Thyroid gland (tissue), 4 donors: Measurements from ENCODE around the gene CHRNG. TPM values are rescaled to one million over a fixed set of nuclear protein-coding genes. Genes with fewer than 3 reads are reported as not detected.

Source experiments
- DNase-seq, 2 donors: peaks; one replicate each; pipeline ENCODE4 v3.0.0-alpha.2; 2019
- H3K27ac ChIP-seq, 3 donors: fragments of 200-600 bp; sonication (generic); 1 replicate in 2 of 3; 2 replicates in 1 of 3; pipeline ENCODE4 v1.5.1; 2016 to 2019; ENCODE audit warnings: mild to moderate bottlenecking in 1 of 3, moderate library complexity in 1 of 3
- H3K27me3 ChIP-seq: fragments of 200-600 bp; sonication (generic); one replicate; pipeline ENCODE4 v1.5.1; 2019
- H3K36me3 ChIP-seq, 2 donors: fragments of 200-600 bp; sonication (generic); one replicate each; pipeline ENCODE4 v1.5.1; 2016 to 2019
- H3K4me1 ChIP-seq, 2 donors: fragments of 200-600 bp; sonication (generic); one replicate each; pipeline ENCODE4 v1.5.1; 2017 to 2019
- H3K4me3 ChIP-seq, 3 donors: fragments of 200-600 bp; sonication (generic); replicated peaks in 1 of 3; 1 replicate in 2 of 3; 2 replicates in 1 of 3; pipeline ENCODE4 v1.5.1; 2016; ENCODE audit warnings: mild to moderate bottlenecking in 1 of 3
- H3K9me3 ChIP-seq: fragments of 200-600 bp; sonication (generic); one replicate; pipeline ENCODE4 v1.5.1; 2017
- POLR2A ChIP-seq, 2 donors: fragments of 450-650 bp; IDR thresholded peaks; one replicate each; pipeline ENCODE4 v1.6.1; 2017; ENCODE audit warnings: antibody characterized with exemption in 2 of 2, mild to moderate bottlenecking in 2 of 2, moderate library complexity in 1 of 2
- WGBS, 2 donors: methylation state at CpG; one replicate each; pipeline ENCODE4 v1.1.5; 2017; 5-methylcytosine and 5-hydroxymethylcytosine counted together
- intact Hi-C: fragments of 100-400 bp; cut with DNase I; formaldehyde crosslinking; loops from one replicate; pipeline ENCODE4 v1.15.1; 2023
- total RNA-seq, 4 donors: library from RNA; depleted of rRNA; stranded (reverse); fragments of >200 nt; gene quantifications; one replicate each; pipeline ENCODE4 v1.2.3, GENCODE V29; 2016
- TF ChIP-seq, protein P1 (sequence below), 6 experiments: fragments of 200-600 bp in 3 of 6; fragments of 450-650 bp in 3 of 6; sonication (generic) in 3 of 6; IDR thresholded peaks; one replicate each; pipeline ENCODE4 v1.5.1; 2016 to 2019; ENCODE audit warnings: antibody characterized with exemption in 6 of 6, mild to moderate bottlenecking in 2 of 6, inconsistent platforms in 1 of 6, moderate library complexity in 1 of 6

CHRNG gene
- total RNA-seq, 4 donors from 2014 or later, result not detected

DNA sequence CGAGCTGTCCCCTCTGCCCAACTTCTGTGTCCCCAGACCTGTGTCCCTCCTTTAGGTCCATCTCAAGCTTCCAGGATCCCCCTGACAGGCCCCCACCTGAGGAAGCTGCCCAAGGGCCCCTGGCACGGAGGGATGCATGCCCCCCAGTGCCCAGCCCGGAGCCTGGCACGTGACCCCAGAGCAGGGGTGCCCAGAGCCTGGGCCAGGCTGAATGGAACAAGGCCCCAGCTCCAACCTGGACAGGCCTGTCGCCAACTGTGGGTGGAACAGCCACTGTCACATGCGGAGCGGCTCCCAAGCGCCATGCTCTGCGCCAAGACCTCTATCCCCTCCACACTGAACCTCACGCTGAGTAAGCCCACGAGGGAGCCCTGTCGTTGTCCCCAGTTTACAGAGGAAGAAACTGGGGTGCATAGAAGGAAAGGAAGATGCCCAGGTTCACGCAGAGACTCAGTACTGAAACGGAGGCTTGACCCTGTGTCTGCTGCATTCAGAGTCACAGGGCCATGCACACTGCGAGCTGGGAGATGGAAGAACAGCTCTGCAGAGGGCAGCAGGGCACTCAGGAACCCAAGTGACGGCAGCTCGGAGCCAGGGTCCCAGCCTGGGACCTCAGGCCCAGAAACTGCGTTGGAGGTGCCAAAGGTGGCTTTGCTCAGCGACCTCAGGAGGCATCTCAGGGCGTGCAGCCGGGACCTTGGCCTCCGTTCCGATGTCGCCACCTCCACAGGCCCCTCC lies 46.4 kb upstream of the CHRNG start:
- Histone ChIP-seq H3K9me3 (no peaks in the 10 kb centered on the region), H3K36me3 (no peaks in the 10 kb centered on the region), H3K27ac (no peak overlapping the region), H3K4me1 (no peaks in the 10 kb centered on the region), H3K27me3 (no peaks in the 10 kb centered on the region), H3K4me3 (no peak overlapping the region)
- intact Hi-C loops, result no loop called here
- no peak for DNase-seq
- WGBS, 2 donors, result 86 to 91% methylated on average over 21 of the region's 24 CpGs
- TF ChIP-seq, protein P1, sequence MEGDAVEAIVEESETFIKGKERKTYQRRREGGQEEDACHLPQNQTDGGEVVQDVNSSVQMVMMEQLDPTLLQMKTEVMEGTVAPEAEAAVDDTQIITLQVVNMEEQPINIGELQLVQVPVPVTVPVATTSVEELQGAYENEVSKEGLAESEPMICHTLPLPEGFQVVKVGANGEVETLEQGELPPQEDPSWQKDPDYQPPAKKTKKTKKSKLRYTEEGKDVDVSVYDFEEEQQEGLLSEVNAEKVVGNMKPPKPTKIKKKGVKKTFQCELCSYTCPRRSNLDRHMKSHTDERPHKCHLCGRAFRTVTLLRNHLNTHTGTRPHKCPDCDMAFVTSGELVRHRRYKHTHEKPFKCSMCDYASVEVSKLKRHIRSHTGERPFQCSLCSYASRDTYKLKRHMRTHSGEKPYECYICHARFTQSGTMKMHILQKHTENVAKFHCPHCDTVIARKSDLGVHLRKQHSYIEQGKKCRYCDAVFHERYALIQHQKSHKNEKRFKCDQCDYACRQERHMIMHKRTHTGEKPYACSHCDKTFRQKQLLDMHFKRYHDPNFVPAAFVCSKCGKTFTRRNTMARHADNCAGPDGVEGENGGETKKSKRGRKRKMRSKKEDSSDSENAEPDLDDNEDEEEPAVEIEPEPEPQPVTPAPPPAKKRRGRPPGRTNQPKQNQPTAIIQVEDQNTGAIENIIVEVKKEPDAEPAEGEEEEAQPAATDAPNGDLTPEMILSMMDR (IDR thresholded peaks at IDR 0.05), result no peak
- no peak for TF ChIP-seq POLR2A (IDR thresholded peaks at IDR 0.05)

DNA sequence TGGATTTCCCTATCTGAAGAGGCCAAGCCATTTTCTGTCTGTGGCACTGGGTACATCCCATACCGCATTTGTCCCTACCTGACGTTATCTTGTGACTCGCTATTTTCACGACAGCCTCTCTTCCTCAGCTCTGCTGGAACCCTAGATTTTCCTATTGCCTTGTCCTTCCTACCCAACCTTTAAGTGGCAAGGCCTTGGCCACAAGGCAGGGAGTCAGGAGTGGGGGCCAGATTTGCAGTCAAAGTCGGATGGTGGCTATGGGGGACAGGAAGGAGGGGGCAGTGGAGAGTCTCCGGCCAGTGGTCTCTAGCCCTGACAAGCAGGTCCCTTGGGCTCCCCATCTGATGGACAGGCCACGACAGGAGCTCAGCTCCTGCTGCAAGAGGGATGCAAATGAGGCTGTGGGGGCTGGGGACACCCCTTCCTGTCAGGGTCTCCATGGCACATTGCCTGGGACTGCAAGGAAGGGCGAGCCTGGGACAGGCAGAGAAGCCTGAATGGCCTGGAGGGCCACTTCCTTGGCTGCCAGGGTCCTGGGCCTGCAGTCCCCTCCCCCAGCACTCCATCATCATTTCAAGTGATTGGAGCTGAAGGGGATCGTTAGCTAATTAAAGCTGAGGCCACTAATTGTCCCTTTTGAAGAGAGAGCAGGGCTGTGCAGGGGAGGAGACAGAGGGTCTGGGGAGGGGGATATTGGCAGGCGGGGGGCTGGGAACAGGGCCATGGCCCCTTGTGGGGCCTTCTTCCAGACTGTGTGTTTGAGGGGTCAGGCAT lies 45.6 kb upstream of the CHRNG start:
- Histone ChIP-seq H3K4me3 (no peak overlapping the region), H3K4me1 (no peaks in the 10 kb centered on the region), H3K27me3 (no peaks in the 10 kb centered on the region), H3K9me3 (no peaks in the 10 kb centered on the region), H3K27ac (no peak overlapping the region), H3K36me3 (no peaks in the 10 kb centered on the region)
- DNase-seq, result no peak
- TF ChIP-seq POLR2A (IDR thresholded peaks at IDR 0.05), result no peak
- TF ChIP-seq, protein P1 (IDR thresholded peaks at IDR 0.05), result no peak
- WGBS, 2 donors, result 80 to 85% methylated on average over 9 of the region's 10 CpGs
- intact Hi-C loops, result no loop called here

DNA sequence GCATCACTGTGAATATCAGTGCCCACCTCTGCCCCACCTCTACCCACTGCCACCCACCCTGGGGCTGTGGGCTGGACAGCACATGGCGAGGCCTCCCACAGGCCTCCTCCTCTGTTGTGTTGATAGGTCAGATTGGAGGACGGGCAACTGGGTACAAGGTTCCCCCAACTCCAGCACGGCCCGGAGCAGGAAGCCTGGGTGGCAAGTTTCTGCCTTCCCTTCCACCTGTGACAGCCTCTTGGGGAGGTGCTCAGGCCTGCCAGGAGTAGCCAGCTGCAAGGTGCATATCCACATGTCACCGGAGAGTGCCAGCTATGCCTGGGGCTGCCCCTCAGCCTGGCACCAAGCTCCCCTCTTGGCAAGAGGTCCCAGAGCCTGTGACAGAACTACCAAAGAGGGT lies 45.0 kb upstream of the CHRNG start:
- no peaks in the 10 kb centered on the region for H3K36me3 ChIP-seq
- WGBS, 2 donors, result 95 to 96% methylated on average over 3 to 5 of the region's 5 CpGs
- TF ChIP-seq POLR2A (IDR thresholded peaks at IDR 0.05), result no peak
- TF ChIP-seq, protein P1 (IDR thresholded peaks at IDR 0.05), result no peak
- no peaks in the 10 kb centered on the region for H3K27me3 ChIP-seq
- H3K4me1 ChIP-seq, result no peaks in the 10 kb centered on the region
- no peak for DNase-seq
- intact Hi-C loops, result no loop called here
- H3K27ac ChIP-seq, result no peak overlapping the region
- H3K9me3 ChIP-seq, result no peaks in the 10 kb centered on the region
- H3K4me3 ChIP-seq, result no peak overlapping the region

DNA sequence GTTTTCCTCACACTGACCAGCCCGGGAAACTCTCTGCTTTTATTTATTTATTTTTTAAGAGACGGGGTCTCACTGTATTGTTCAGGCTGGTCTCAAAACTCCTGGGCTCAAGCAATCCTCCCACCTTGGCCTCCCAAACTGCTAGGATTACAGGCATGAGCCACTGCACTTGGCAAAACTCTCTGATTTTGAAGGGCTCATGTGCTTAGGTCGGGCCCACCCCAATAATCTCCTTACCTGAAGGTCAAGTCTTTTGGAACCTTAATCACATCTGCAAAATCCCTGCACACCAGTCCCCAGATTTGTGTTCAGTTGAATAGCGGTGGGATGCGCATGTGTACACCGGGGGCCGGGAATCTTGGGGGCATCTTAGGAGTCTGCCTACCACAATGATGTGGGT lies 44.2 kb upstream of the CHRNG start:
- DNase-seq, result no peak
- TF ChIP-seq, protein P1 (IDR thresholded peaks at IDR 0.05), result no peak
- no peak for TF ChIP-seq POLR2A (IDR thresholded peaks at IDR 0.05)
- H3K4me1 ChIP-seq, result no peaks in the 10 kb centered on the region
- H3K9me3 ChIP-seq, result no peaks in the 10 kb centered on the region
- intact Hi-C loops, result no loop called here
- no peak overlapping the region for H3K27ac ChIP-seq
- 85 to 91% methylated on average over 7 of the region's 7 CpGs for WGBS, 2 donors
- no peaks in the 10 kb centered on the region for H3K27me3 ChIP-seq
- no peaks in the 10 kb centered on the region for H3K36me3 ChIP-seq
- H3K4me3 ChIP-seq, result no peak overlapping the region
